Right ventricle myocardium inferior (tissue), 1 donor: ENCODE measurements around the gene DCUN1D2. TPM values are rescaled to one million over a fixed set of nuclear protein-coding genes. Genes with fewer than 3 reads are reported as not detected.

Experiments
- ATAC-seq: fragments of 200-7000 bp; cut with Tn5 transposase; one replicate; pipeline ENCODE4 v1.9.1; 2020; ENCODE audit warnings: mild to moderate bottlenecking, moderate library complexity
- DNase-seq: peaks from one replicate; pipeline ENCODE4 v3.0.0; 2021; ENCODE audit errors: missing footprints
- intact Hi-C: fragments of 100-400 bp; cut with DNase I; formaldehyde crosslinking; loops from one replicate; pipeline ENCODE4 v1.11.0; 2022
- total RNA-seq: library from RNA; stranded (reverse); fragmentation: NEBNext Ultra II Directional; extraction: Animal tissue kit (Norgen Biotek cat#: 25700); gene quantifications from one replicate; pipeline ENCODE4 v1.2.1, GENCODE V29; 2021
- donor health status: DM: no; HTN: yes; CAD: no; lungs with severe emphysema.

Gene DCUN1D2
- total RNA-seq, 1 donor from 2014 or later, result 194 TPM

DNA sequence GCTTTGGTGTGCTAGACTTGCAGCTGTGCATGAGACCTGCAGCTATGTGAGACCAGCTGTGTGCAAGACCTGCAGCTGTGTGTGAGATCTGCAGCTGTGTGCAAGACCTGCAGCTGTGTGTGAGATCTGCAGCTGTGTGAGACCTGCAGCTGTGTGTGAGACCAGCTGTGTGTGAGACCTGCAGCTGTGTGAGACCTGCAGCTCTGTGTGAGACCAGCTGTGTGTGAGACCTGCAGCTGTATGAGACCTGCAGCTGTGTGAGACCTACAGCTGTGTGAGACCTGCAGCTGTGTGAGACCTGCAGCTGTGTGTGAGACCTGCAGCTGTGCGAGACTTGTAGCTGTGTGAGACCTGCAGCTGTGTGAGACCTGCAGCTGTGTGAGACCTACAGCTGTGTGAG is 6.7 kb upstream of the DCUN1D2 start:
- ATAC-seq, result no peak
- intact Hi-C loops, result no loop called here
- DNase-seq, result no peak

DNA sequence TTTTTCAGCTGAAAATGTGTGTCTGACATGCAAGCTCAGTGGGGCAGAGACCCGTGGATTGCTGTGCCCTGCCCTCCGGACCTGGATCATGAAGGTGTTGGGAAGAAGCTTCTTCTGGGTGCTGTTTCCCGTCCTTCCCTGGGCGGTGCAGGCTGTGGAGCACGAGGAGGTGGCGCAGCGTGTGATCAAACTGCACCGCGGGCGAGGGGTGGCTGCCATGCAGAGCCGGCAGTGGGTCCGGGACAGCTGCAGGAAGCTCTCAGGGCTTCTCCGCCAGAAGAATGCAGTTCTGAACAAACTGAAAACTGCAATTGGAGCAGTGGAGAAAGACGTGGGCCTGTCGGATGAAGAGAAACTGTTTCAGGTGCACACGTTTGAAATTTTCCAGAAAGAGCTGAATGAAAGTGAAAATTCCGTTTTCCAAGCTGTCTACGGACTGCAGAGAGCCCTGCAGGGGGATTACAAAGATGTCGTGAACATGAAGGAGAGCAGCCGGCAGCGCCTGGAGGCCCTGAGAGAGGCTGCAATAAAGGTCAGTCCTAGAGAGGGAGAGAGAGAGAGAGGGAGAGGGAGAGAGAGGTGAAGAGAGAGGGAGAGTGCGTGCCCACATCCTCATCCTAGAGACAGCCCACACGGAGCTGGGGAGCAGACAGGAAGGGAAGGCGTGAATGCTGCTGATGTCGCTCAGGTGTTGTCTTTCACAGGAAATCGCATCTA is 5.1 kb upstream of the DCUN1D2 start:
- ATAC-seq (no peak), DNase-seq (no peak)
- intact Hi-C loops, result no loop called here

DNA sequence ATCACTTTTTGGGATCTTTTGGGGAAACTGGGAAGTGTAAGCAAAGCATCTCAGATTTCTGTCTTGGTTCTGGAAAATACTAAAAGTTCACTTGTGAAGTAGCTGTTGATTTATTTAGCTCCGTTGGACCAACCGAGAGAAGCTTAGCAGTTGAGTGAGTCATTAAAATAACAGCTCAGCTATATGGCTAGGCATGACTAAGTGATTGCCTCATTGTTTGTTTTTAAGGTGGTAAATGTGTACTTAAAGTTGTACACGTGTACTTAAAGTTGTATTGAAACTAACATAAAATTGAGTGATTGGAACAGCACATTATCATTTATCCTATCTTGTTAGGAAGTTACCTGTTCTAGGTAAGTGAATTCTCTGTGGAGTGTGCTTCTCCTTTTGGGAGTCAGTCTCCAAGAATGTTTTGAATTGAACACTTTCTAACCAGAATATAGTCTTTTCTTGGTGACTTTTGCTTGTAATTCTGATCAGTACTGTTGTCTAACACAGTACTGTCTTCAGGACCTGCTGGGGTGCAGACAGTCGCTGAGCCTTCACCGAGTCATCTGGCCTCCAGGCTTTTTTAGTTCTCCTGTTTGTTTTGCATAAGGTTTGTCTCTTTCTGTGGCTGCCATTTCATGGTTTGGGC is 2.9 kb upstream of the DCUN1D2 start:
- intact Hi-C loops, result loop anchor here (5.0 kb wide), 1 partner anchor 54 kb away; no protein-coding TSS in a partner anchor
- ATAC-seq, result no peak
- no peak for DNase-seq

DNA sequence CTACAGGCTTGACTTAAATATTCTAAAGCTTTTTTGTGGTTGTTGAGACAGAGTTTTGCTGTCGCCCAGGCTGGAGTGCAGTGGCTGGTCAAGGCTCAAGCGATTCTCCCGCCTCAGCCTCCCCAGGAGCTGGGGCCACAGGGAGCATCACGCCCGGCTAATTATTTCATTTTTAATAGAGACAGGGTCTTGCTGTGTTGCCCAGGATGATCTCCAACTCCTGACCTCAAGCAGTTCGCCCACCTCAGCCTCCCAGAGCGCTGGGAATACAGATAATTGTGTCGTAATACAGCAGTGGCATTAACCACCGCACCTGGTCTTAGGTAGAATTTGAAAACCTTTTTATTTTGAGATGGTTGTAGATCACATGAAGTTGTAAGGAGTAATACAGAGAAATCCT is 1.5 kb upstream of the DCUN1D2 start:
- intact Hi-C loops, result loop anchor here (5.0 kb wide), 1 partner anchor 55 kb away; no protein-coding TSS in a partner anchor
- no peak for DNase-seq
- ATAC-seq, result no peak

DNA sequence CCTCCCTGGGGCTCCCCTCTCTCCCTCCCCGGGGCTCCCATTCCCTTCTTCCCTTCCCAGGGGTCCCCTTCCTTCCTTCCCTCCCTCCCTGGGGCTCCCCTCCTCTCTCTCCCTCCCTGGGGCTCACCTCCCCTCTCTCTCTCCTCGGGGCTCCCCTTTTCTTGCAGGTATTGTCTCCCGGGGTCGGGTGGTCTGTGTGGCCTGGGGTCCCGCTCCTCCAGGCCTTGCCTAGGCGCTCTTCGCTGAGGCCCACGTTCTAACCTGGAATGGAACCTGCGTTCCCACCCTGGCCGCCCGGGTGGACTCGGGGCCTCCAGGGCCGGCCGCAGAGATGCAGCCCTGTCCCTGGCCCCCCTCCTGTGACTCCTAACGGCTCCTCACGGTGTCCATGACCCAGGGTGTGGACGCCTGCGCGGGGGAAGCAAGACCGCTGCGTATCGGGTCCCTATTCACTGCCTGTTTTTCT is 940 bp upstream of the DCUN1D2 start:
- DNase-seq, result no peak
- ATAC-seq, result peak; percentile 26
- intact Hi-C loops, result loop anchor here (5.0 kb wide), 1 partner anchor 56 kb away; no protein-coding TSS in a partner anchor

DNA sequence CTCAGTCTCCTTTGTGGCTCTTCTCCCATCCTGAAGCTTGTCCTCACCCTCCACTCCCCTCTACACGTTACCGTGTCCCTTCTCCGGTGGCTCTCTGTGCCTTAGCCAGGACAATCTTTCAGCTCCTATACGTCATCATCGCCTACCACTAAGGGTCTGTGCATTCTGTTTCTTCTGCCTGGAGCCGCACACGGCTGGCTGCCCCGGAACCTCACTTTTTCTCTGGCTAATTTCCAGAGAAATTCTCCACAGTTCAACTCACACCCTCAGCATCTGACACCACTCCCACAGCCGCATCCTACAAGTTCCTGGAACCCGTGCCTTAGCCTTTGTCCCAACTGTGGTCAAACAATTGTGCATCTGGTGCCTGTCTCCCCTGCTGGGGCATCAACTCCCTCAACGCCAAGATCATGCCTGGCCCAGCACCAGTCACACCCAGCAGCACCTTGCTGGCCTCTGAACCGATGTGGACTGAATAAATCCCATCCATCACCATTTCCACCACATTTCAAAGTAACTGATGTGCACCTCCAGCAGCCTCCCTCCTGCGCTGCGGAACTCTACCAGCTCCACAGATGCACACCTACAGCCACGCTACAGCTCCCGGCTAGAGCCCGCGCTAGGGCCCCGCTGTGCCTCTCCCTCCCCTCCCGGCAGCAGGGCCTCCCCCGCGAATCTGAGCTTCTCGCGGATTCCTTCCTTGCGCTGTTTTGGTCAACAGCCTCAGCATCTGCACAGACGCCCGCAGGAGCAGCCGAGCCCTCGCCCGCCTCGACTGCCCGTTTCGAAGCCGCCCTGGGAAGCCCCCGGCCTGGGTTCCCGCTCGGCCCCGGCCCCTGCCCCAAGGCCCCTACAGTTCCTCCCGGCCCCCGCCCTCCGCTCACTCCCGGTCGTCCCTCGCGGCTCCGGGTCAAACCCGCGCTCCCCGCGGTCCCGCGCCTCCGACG is 689 bp downstream of the DCUN1D2 start:
- peak; percentile 79 for DNase-seq
- intact Hi-C loops, result loop anchor here (2.0 to 5.0 kb wide), 3 partner anchors 29 to 57 kb away; partner anchors contain the start of gene ADPRHL1

DNA sequence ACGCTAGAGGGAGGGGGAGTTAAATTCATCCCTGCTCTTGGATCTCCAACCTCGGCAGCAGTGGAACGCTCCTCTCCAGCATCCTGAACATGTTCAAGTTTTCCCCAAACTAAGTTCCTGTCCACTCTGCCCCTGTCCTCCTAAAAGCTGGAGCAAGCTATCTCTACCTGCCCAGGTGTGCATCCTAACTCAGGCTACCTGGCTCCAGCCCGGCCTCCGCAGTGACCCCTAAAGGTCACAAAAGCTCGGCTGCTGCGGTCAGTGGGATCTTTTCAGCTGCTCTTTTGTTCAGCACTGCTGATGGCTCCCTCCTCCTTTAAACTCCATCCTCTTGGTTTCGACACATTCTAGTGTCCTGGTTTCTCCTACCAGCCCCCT is 1.4 kb downstream of the DCUN1D2 start:
- intact Hi-C loops, result loop anchor here (2.0 to 5.0 kb wide), 2 partner anchors 28 to 37 kb away; partner anchors contain the start of gene ADPRHL1
- ATAC-seq (no peak), DNase-seq (no peak)

More for the DNA sequence above, 689 bp downstream of the DCUN1D2 start:
- peak; percentile 1 for ATAC-seq

DNA sequence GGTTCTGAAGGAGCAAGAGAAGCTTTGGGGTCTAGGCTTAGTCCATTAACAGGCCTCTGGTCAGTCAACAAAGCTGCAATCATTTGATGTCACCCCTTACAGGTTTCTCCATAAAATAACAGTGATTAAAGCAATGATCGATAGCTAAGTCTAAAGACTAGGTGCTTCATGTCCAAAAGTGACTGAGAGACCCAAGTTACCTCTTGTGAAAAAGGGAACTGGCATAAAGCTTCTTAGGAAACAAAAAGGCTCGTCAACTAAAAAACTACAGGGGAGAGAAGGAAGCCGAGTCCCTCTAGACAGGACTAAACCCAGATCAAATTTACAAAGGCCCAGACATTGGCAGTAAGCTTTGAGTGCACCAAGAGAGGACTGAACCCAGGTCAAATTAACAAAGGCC is 2.2 kb downstream of the DCUN1D2 start:
- intact Hi-C loops, result loop anchor here (2.0 to 5.0 kb wide), 2 partner anchors 27 to 36 kb away; partner anchors contain the start of gene ADPRHL1
- no peak for DNase-seq
- no peak for ATAC-seq

DNA sequence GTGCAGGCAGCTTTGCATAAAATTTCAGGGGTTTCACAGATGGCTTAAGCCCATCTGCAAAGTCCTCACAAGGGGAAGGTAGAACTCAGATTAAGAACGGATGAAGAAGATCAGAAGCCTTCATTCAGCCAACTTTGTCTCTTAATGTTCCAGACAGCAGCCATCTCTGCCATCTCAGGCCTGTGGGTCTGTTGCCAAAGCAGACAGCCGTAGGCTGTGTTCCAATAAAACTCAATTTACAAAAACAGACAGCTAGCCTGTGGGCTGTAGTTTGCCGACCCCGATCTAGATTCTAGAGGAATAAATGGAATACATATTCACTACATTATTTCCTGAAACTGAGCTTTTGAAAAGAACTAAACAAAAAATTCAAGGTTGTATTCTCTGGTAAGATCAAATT is 3.8 kb downstream of the DCUN1D2 start:
- no peak for DNase-seq
- intact Hi-C loops, result loop anchor here (5.0 kb wide), 1 partner anchor 34 kb away; the partner anchor contains the start of gene ADPRHL1
- no peak for ATAC-seq

DNA sequence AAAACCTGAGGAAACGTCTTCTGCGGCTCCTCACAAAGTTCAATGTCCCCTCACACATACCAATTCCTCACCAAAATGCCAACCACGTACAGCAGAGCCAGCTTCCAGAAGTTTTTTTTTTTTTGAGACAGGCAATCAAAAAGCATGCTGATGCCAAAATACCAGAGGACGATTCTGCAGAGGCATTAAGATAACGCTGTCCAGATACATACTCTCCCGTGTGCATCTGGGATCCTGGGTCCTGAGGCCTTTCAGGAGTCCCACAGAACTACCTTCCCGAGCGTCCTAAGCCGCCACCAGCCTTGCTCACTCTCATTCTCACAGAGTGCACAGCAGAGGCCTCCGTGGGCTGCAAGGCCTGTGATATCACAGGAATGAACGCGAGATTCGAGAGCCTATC is 5.0 kb downstream of the DCUN1D2 start:
- intact Hi-C loops, result loop anchor here (5.0 kb wide), 1 partner anchor 33 kb away; the partner anchor contains the start of gene ADPRHL1
- ATAC-seq (peak; percentile 23), DNase-seq (no peak)

DNA sequence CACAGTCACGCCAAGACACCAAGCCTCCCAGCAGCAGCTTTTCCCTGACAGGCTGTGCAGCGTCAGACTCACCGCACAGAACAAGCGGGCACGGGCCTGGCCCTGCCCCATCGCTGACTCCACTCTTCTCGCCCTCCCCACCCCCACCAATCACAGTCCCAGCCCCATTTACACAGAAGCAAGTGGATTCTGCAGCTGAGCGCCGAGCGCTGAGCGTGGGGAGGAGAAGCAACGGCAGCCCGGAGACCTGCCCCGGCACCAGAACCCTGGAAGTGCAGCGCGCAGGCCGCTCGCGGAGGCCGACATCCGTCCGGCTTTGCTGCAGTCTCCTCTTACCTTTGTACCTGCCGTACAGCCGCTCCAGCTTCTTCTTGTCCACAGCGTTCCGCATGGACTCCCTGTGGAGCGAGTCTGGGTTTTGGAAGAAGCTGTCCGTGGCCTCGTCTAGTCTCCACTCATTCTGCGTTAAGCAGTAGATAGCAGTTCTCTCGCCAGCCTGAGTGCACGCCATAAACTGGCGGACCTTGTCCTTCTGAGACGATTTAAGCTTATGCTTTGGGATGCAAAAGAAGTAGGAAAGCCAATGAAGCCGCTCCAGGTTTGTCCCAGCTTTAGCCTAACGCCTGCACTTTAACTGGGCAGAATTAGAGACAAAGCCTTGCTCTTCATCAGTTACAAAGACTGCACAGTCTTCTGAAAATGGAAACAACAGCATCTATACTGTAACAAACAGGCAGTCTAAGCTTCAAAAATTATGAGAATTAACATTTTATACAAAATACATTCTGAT is 6.8 kb downstream of the DCUN1D2 start:
- ATAC-seq (peak; percentile 58), DNase-seq (no peak)
- intact Hi-C loops, result no loop called here

DNA sequence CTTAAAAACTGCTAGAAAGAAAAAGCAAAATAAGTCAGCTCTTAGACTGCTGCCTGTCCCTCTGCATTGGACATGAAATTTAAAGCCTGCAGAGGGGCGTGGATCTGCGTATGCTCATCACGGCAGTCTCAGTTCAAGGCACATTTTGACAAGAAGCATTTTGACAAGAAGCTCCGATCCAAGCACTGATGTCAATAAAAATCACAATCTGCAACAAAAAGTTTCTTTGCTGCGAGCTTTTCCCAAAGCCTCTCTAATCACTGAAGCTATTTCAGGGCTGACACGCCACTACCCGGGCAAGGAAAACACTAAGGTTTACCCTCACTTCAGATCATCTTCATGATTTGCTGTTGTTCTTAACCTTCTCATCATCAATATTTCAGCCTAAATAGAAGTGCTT is 7.4 kb downstream of the DCUN1D2 start:
- intact Hi-C loops, result no loop called here
- ATAC-seq (no peak), DNase-seq (no peak)

DNA sequence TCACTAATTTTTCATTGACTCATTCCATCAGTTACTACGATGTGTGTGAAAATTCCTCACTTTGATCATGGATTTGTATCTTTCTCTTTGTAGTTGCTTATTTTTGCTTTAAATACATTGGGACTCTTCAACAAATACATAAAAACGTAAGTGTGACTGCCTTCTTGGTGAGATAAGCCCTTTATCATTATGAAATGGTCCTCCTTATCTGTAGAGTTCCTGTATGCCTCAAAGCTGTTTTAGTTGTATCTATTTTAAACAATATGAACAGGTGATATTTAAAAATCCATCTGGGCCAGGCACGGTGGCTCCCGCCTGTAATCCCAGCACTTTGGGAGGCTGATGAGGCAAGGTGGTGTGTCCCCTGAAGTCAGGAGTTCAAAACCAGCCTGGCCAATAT is 11.3 kb downstream of the DCUN1D2 start:
- DNase-seq, result no peak
- intact Hi-C loops, result no loop called here
- ATAC-seq, result no peak

DNA sequence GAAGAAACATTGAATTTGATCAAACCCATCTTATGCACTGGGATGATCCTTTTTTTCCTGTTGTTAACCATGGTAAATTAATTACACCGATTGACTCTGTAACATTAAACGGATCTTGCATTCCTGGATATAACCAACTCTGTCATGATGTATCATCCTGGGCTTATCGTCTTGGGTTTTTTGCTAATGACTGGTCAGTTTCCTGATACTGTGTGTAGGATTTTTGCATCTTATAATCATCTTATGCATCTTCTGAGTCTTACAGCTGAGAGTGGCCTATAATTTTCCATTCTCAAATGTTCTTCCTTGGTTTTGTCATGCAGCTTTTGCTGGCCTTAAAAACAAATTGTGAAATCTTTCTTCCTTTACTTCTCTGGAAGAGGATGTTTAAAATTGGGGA is 12.8 kb downstream of the DCUN1D2 start:
- intact Hi-C loops, result no loop called here
- ATAC-seq (no peak), DNase-seq (no peak)

DNA sequence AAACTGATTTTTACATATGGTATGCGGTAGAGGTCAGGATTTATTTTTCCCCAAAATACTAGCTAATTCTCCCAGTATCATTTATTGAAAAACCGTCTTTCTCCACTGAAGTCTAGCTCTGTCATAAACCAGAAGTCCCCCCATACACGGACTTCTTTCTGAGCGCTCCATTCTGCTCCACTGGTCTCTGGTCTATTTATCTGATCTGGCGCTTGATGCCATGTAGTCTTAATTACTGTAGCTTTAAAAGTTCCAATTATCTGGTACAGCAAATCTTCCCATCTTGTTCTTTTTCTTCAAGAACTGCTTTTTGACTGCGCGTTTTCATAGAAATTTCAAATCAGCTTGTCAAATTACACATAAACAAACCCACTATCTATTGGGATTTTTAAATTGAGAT is 13.7 kb downstream of the DCUN1D2 start:
- no peak for DNase-seq
- intact Hi-C loops, result no loop called here
- no peak for ATAC-seq

DNA sequence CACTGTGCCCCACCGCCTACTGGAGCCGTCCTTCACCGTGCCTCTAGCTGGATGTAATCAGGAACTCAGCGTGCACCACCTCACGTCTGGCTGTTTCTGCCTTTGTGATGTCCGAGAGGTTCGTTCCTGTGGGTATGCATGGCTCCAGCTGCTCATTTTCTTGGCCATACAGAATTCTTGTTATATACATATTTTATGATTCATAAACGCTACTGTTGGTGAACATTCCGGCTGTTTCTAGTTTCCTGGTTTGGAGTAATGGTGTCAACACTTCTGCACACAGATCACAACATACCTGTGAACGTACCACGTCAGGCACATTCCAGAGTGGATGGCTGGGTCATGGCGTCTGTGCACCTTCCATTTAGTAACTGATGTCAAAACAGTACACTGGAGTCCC is 14.6 kb downstream of the DCUN1D2 start:
- intact Hi-C loops, result no loop called here
- DNase-seq (no peak), ATAC-seq (peak; percentile 17)

DNA sequence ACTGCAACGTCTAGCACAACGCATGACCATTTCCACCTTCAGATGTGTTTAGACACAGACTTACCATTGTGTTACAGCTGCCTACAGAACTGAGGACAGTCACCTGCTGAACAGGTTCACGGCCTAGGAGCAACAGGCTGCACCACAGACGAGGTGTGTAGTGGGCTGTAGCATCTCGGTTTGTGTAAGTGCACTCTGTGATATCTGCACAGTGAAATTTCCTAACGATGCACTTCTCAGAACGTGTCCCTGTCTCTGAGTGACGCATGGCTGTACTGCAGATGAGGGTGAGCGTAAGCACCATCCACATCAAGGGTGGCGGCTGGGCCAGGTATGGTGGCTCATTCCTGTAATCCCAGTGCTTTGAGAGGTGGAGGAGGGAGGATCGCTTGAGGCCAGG is 15.2 kb downstream of the DCUN1D2 start:
- no peak for DNase-seq
- no peak for ATAC-seq
- intact Hi-C loops, result no loop called here

DNA sequence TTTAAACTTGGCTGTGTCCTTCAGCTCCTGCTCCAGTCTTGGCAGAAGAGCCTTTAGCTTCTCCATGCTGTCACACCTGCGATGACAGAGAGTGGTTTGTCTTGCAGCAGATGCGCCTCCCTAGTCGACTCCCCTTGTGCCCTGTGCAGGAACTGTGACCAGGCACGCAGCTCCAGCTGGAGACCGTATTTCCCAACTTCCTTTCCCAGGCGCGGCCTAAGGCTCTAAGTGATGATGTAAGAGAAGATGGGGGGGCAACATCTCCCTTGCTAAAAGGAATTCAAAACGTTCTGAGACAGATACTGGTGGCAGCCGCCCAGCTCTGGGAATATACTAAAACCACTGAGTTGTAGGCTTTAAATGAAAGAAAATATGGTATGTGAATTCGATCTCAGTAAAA is 16.3 kb downstream of the DCUN1D2 start:
- intact Hi-C loops, result no loop called here
- peak; percentile 79 for ATAC-seq

More for the DNA sequence above, 16.3 kb downstream of the DCUN1D2 start:
- DNase-seq, result no peak
